ENCODE results near the gene SLC46A1.
"Not testable (repeated sequence)": the region's sequence is repeated elsewhere in the genome, so short reads cannot be mapped to it uniquely, and the experiment has no call there.

Gene SLC46A1

GRCh38 chr17:28405632-28406472 lies at the start of gene SLC46A1:
Gene SLC46A1, minus strand, starts transcription at chr17:28406212. Its CDS starts 98 bp downstream, at chr17:28406114.
- peak; percentile 78 for DNase-seq (ENCODE audit: low spot score)

- DNase-seq (ENCODE audit: low spot score) = no peak
Measured at GRCh38 chr17:28449859-28450258, 43.8 kb upstream of the SLC46A1 start.

- DNase-seq (ENCODE audit: low spot score) = no peak
Measured at GRCh38 chr17:28447396-28447760, 41.4 kb upstream of the SLC46A1 start.

- DNase-seq (ENCODE audit: low spot score) = no peak
Measured at GRCh38 chr17:28446716-28447395, 40.8 kb upstream of the SLC46A1 start.

- no peak for DNase-seq (ENCODE audit: low spot score)
Measured at GRCh38 chr17:28443901-28444638, 38.1 kb upstream of the SLC46A1 start.

- DNase-seq (ENCODE audit: low spot score) = not testable (repeated sequence)
Measured at GRCh38 chr17:28434326-28434725, 28.3 kb upstream of the SLC46A1 start.

GRCh38 chr17:28433721-28434120 lies 27.7 kb upstream of the SLC46A1 start:
- no peak for DNase-seq (ENCODE audit: low spot score)

GRCh38 chr17:28427982-28428381 lies 22.0 kb upstream of the SLC46A1 start:
- not testable (repeated sequence) for DNase-seq (ENCODE audit: low spot score)

GRCh38 chr17:28427371-28427770 lies 21.4 kb upstream of the SLC46A1 start:
- DNase-seq (ENCODE audit: low spot score) = no peak

- DNase-seq (ENCODE audit: low spot score) = no peak
Measured at GRCh38 chr17:28426081-28426519, 20.1 kb upstream of the SLC46A1 start.

GRCh38 chr17:28425206-28425605 lies 19.2 kb upstream of the SLC46A1 start:
- DNase-seq (ENCODE audit: low spot score) = no peak

GRCh38 chr17:28421787-28422305 lies 15.8 kb upstream of the SLC46A1 start:
- no peak for DNase-seq (ENCODE audit: low spot score)

GRCh38 chr17:28416703-28417311 lies 10.8 kb upstream of the SLC46A1 start:
- no peak for DNase-seq (ENCODE audit: low spot score)

GRCh38 chr17:28415886-28416285 lies 9.9 kb upstream of the SLC46A1 start:
- no peak for DNase-seq (ENCODE audit: low spot score)

GRCh38 chr17:28413804-28414203 lies 7.8 kb upstream of the SLC46A1 start:
- no peak for DNase-seq (ENCODE audit: low spot score)

- no peak for DNase-seq (ENCODE audit: low spot score)
Measured at GRCh38 chr17:28412099-28412498, 6.1 kb upstream of the SLC46A1 start.

GRCh38 chr17:28407974-28408306 lies 1.9 kb upstream of the SLC46A1 start:
- DNase-seq (ENCODE audit: low spot score) = no peak

- DNase-seq (ENCODE audit: low spot score) = no peak
Measured at GRCh38 chr17:28407130-28407973, 1.3 kb upstream of the SLC46A1 start.

GRCh38 chr17:28406473-28406814 lies 432 bp upstream of the SLC46A1 start:
- no peak for DNase-seq (ENCODE audit: low spot score)

GRCh38 chr17:28404812-28405570 lies 1.0 kb downstream of the SLC46A1 start:
- DNase-seq (ENCODE audit: low spot score) = no peak

- DNase-seq (ENCODE audit: low spot score) = no peak
Measured at GRCh38 chr17:28404461-28404811, 1.6 kb downstream of the SLC46A1 start.

Data from left forelimb (tissue), 1 donor.